ENCODE measurements around the gene GLB1L. TPM values are rescaled to one million over a fixed set of nuclear protein-coding genes. Genes with fewer than 3 reads are reported as not detected.

Gene GLB1L
- total RNA-seq, 1 donor from 2014 or later = 7.3 TPM

DNA sequence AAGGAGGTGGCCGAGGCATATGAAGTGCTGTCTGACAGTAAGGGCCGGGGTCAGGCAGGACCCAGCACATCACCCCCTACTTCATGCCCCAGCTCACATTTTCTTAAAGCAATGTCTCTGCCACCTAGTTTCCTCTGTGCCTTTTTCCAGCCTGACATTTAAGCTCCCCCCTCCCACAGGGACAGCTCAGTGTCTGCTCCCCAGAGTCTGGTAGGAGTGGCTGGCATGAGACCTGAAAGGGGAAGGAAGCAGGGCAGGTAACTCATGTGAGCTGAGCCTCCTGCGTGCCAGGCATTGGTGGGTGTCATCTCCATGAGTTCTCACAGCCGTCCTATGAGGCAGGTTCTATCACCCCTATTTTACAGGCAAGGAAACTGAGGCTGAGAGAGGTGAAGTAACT, 35.4 kb upstream of the GLB1L start:
- peak overlapping the region; percentile 74 for H3K4me3 Mint-ChIP-seq (ENCODE audit: unreplicated experiment)
- H3K9me3 Mint-ChIP-seq (ENCODE audit: unreplicated experiment) = no peaks in the 10 kb centered on the region
- H3K4me1 Mint-ChIP-seq (ENCODE audit: unreplicated experiment) = peaks cover 21% of the 10 kb centered on the region
- no peak overlapping the region for H3K27ac Mint-ChIP-seq (ENCODE audit: unreplicated experiment)
- H3K27me3 Mint-ChIP-seq (ENCODE audit: unreplicated experiment) = peaks cover 15% of the 10 kb centered on the region
- H3K36me3 Mint-ChIP-seq (ENCODE audit: low read depth, unreplicated experiment) = peaks cover 22% of the 10 kb centered on the region
- TF ChIP-seq, protein P1, sequence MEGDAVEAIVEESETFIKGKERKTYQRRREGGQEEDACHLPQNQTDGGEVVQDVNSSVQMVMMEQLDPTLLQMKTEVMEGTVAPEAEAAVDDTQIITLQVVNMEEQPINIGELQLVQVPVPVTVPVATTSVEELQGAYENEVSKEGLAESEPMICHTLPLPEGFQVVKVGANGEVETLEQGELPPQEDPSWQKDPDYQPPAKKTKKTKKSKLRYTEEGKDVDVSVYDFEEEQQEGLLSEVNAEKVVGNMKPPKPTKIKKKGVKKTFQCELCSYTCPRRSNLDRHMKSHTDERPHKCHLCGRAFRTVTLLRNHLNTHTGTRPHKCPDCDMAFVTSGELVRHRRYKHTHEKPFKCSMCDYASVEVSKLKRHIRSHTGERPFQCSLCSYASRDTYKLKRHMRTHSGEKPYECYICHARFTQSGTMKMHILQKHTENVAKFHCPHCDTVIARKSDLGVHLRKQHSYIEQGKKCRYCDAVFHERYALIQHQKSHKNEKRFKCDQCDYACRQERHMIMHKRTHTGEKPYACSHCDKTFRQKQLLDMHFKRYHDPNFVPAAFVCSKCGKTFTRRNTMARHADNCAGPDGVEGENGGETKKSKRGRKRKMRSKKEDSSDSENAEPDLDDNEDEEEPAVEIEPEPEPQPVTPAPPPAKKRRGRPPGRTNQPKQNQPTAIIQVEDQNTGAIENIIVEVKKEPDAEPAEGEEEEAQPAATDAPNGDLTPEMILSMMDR (IDR thresholded peaks at IDR 0.05; ENCODE audit: unreplicated experiment) = no peak
- DNase-seq (ENCODE audit: low spot score) = no peak

DNA sequence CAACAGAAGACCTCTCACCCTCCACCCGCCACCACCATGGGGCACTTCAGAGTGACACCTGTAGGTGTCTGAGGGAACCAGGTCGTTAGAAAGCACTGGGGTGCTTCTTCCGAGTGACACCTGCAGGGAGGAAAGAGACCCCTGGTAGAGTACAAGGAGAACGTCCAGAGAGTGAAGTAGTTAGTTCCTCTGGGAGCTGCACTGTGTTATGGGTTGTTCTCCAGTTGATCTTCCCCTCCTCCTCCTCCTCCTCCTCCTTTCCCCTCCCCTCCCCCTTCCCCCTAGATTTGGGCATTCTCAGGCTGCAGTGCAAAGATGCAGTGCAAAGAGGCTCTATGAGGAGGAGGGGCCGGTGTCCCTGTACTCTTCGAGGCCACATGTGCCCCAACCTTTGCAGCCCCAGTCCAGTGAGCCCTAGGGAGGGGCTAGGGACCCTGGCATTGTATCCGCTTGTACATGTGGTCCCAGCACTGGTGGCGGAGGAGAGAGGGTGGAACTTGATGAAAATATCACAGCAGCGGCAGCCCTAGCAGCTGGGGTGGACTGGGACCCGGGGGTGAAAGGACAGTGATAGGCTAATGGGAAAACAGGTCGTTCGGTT, 34.8 kb upstream of the GLB1L start:
- no peak for DNase-seq (ENCODE audit: low spot score)
- H3K4me1 Mint-ChIP-seq (ENCODE audit: unreplicated experiment) = peaks cover 21% of the 10 kb centered on the region
- H3K9me3 Mint-ChIP-seq (ENCODE audit: unreplicated experiment) = no peaks in the 10 kb centered on the region
- TF ChIP-seq, protein P1 (IDR thresholded peaks at IDR 0.05; ENCODE audit: unreplicated experiment) = no peak
- peak overlapping the region; percentile 91 for H3K4me3 Mint-ChIP-seq (ENCODE audit: unreplicated experiment)
- H3K36me3 Mint-ChIP-seq (ENCODE audit: low read depth, unreplicated experiment) = peaks cover 19% of the 10 kb centered on the region
- H3K27me3 Mint-ChIP-seq (ENCODE audit: unreplicated experiment) = peaks cover 15% of the 10 kb centered on the region
- H3K27ac Mint-ChIP-seq (ENCODE audit: unreplicated experiment) = peak overlapping the region; percentile 96

DNA sequence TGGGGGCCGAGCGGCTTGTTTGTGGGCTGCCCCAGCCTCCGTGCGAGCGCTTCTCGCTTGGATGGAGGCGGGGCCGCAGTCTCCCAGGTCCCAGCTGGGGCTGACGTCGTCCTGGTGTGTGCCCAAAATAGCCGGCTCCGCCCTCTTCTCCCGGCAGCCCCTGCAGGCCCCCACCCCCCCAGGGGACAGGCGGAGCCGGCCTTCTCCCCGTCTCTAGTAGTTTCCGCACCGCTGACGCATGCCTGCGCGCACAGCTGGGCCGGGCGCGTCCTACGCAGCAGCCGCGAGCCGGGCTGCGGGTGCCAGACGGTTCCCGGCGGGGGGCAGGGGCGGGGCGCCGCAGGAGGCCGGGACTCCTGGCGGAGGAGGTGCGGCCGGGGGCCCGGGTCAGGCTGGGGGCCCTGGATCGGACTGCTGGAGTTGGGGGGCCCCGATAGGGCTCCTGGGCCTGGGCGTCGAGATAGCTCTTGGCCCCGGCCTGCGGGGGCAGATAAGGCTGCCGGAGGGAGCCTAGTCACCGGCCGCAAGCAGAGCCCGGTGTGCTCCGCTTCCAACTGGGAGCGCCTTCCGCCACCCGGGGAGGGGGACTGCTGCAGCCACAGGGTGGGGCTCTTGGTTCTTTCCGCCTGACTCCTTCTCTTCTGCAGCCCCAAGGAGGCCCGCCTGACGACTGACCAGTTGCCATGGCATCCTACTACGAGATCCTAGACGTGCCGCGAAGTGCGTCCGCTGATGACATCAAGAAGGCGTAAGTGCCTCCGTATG, 34.1 kb upstream of the GLB1L start, which contains the start of gene DNAJB2:
DNAJB2 (plus strand) TSS at position 216 of the 765 bp plus-strand sequence; CDS start at position 684, 468 bp downstream.
- no peaks in the 10 kb centered on the region for H3K9me3 Mint-ChIP-seq (ENCODE audit: unreplicated experiment)
- TF ChIP-seq, protein P1 (IDR thresholded peaks at IDR 0.05; ENCODE audit: unreplicated experiment) = no peak
- peak within 1 kb of the TSS; percentile 91 for H3K4me3 Mint-ChIP-seq (ENCODE audit: unreplicated experiment)
- peaks cover 15% of the 10 kb centered on the region for H3K27me3 Mint-ChIP-seq (ENCODE audit: unreplicated experiment)
- peak within 1 kb of the TSS; percentile 96 for H3K27ac Mint-ChIP-seq (ENCODE audit: unreplicated experiment)
- H3K36me3 Mint-ChIP-seq (ENCODE audit: low read depth, unreplicated experiment) = peaks cover 19% of the 10 kb centered on the region
- H3K4me1 Mint-ChIP-seq (ENCODE audit: unreplicated experiment) = peaks cover 26% of the 10 kb centered on the region
- DNase-seq (ENCODE audit: low spot score) = peak; percentile 95

DNA sequence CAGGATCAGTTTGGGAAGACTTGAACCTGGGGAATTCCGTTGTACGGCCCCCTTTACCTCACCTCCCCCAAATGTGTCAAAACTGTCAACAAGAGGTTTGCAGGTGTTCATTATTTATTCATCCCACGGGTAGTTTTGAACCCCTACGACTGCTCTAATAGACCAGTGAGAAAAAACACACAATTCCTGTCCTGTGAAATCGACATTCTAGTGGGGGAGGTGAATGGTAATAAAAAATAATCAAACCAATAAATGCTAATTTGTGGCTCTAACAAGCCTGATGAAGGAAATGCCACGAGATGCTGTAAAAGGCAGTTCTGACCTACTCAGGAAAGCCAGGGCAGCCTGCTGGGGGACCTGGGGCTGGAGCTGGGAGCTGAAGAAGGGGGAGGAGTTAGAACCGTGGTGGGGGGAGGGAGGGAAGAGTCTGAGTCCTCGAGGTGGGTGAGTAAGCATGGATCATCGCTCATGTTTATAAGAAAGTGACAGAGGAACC, 33.5 kb upstream of the GLB1L start:
- H3K27me3 Mint-ChIP-seq (ENCODE audit: unreplicated experiment) = peaks cover 15% of the 10 kb centered on the region
- H3K4me3 Mint-ChIP-seq (ENCODE audit: unreplicated experiment) = peak overlapping the region; percentile 90
- peaks cover 26% of the 10 kb centered on the region for H3K4me1 Mint-ChIP-seq (ENCODE audit: unreplicated experiment)
- TF ChIP-seq, protein P1 (IDR thresholded peaks at IDR 0.05; ENCODE audit: unreplicated experiment) = no peak
- DNase-seq (ENCODE audit: low spot score) = no peak
- peak overlapping the region; percentile 95 for H3K27ac Mint-ChIP-seq (ENCODE audit: unreplicated experiment)
- H3K36me3 Mint-ChIP-seq (ENCODE audit: low read depth, unreplicated experiment) = peaks cover 17% of the 10 kb centered on the region
- H3K9me3 Mint-ChIP-seq (ENCODE audit: unreplicated experiment) = no peaks in the 10 kb centered on the region
